ENCODE data around the gene TST. TPM values are rescaled to one million over a fixed set of nuclear protein-coding genes. Genes with fewer than 3 reads are reported as not detected.

The TST gene
- total RNA-seq, 1 experiment from 2014 or later: 44.9 TPM

- H3K36me3 Mint-ChIP-seq (ENCODE audit: insufficient read depth, unreplicated experiment): no peaks in the 10 kb centered on the region
- no peaks in the 10 kb centered on the region for H3K9me3 Mint-ChIP-seq (ENCODE audit: unreplicated experiment)
Measured at GRCh38 chr22:36998620-36999351, 20.5 kb downstream of the TST start.

GRCh38 chr22:36997746-36998145 lies 21.5 kb downstream of the TST start:
- no TSS peak for BruUV-seq (replicated peaks)
- no peak for DNase-seq
- H3K27me3 Mint-ChIP-seq (ENCODE audit: insufficient read depth, unreplicated experiment): peaks cover 5% of the 10 kb centered on the region
- no peaks in the 10 kb centered on the region for H3K36me3 ChIP-seq (ENCODE audit: control insufficient read depth, insufficient read depth, low read length)
- TF ChIP-seq CTCF (IDR thresholded peaks at IDR 0.05; ENCODE audit: insufficient read depth in 1 of 2, low read depth in 1 of 2, low read length in 1 of 2, severe bottlenecking in 1 of 2, unreplicated experiment in 1 of 2): no peak
- H3K4me1 ChIP-seq: peaks cover 3% of the 10 kb centered on the region; the same call in 1 of the 2 replicates
- H3K9me3 Mint-ChIP-seq (ENCODE audit: unreplicated experiment): no peaks in the 10 kb centered on the region
- H3K27me3 ChIP-seq (replicated peaks; ENCODE audit: control insufficient read depth, insufficient read depth, low read length): no peaks in the 10 kb centered on the region
- POLR2A ChIA-PET: interaction anchor here (0.6 kb wide), 1 partner anchor 20 kb away, joined by 8 read pairs; no protein-coding TSS in a partner anchor
- H3K27ac Mint-ChIP-seq (ENCODE audit: unreplicated experiment): no peak overlapping the region
- no peak overlapping the region for H3K4me3 ChIP-seq (ENCODE audit: low read depth, low read length)
- no peak overlapping the region for H3K4me3 Mint-ChIP-seq (ENCODE audit: unreplicated experiment)
- H3K36me3 Mint-ChIP-seq (ENCODE audit: insufficient read depth, unreplicated experiment): no peaks in the 10 kb centered on the region
- CTCF ChIA-PET: no interaction called here
- H3K9me3 ChIP-seq: no peaks in the 10 kb centered on the region
- intact Hi-C loops (cut with micrococcal nuclease; ENCODE audit: unreplicated experiment): no loop called here
- no peaks in the 10 kb centered on the region for H3K4me1 Mint-ChIP-seq (ENCODE audit: low read depth, unreplicated experiment)

More at GRCh38 chr22:36998620-36999351, 20.5 kb downstream of the TST start:
- H3K27me3 Mint-ChIP-seq (ENCODE audit: insufficient read depth, unreplicated experiment): no peaks in the 10 kb centered on the region
- no peak overlapping the region for H3K4me3 Mint-ChIP-seq (ENCODE audit: unreplicated experiment)
- H3K4me1 Mint-ChIP-seq (ENCODE audit: low read depth, unreplicated experiment): no peaks in the 10 kb centered on the region
- DNase-seq: no peak
- ChIA-PET CTCF (interaction anchor here (0.6 kb wide), 1 partner anchor 139 kb away, joined by 6 read pairs; no protein-coding TSS in a partner anchor), POLR2A (interaction anchor here (0.9 kb wide), 1 partner anchor 34 kb away, joined by 5 read pairs; no protein-coding TSS in a partner anchor)
- H3K27me3 ChIP-seq (replicated peaks; ENCODE audit: control insufficient read depth, insufficient read depth, low read length): no peaks in the 10 kb centered on the region
- no peaks in the 10 kb centered on the region for H3K9me3 ChIP-seq
- H3K4me3 ChIP-seq (ENCODE audit: low read depth, low read length): no peak overlapping the region
- no peaks in the 10 kb centered on the region for H3K36me3 ChIP-seq (ENCODE audit: control insufficient read depth, insufficient read depth, low read length)
- H3K27ac Mint-ChIP-seq (ENCODE audit: unreplicated experiment): no peak overlapping the region
- peaks cover 3% of the 10 kb centered on the region; the same call in 1 of the 2 replicates for H3K4me1 ChIP-seq
- no peak for TF ChIP-seq CTCF (IDR thresholded peaks at IDR 0.05; ENCODE audit: insufficient read depth in 1 of 2, low read depth in 1 of 2, low read length in 1 of 2, severe bottlenecking in 1 of 2, unreplicated experiment in 1 of 2)
- BruUV-seq (replicated peaks): no TSS peak
- intact Hi-C loops (cut with micrococcal nuclease; ENCODE audit: unreplicated experiment): no loop called here

- no peaks in the 10 kb centered on the region for H3K9me3 Mint-ChIP-seq (ENCODE audit: unreplicated experiment)
- H3K4me1 Mint-ChIP-seq (ENCODE audit: low read depth, unreplicated experiment): no peaks in the 10 kb centered on the region
- no peaks in the 10 kb centered on the region for H3K36me3 Mint-ChIP-seq (ENCODE audit: insufficient read depth, unreplicated experiment)
- BruUV-seq (replicated peaks): no TSS peak
- Histone ChIP-seq H3K4me1 (no peaks in the 10 kb centered on the region), H3K36me3 (ENCODE audit: control insufficient read depth, insufficient read depth, low read length) (no peaks in the 10 kb centered on the region), H3K9me3 (no peaks in the 10 kb centered on the region), H3K4me3 (ENCODE audit: low read depth, low read length) (no peak overlapping the region), H3K27me3 (replicated peaks; ENCODE audit: control insufficient read depth, insufficient read depth, low read length) (no peaks in the 10 kb centered on the region)
- ChIA-PET CTCF (interaction anchor here (0.6 to 1.0 kb wide), 2 partner anchors 10 to 53 kb away, joined by 3 read pairs; no protein-coding TSS in a partner anchor), POLR2A (no interaction called here)
- no peak for DNase-seq
- no peak overlapping the region for H3K27ac Mint-ChIP-seq (ENCODE audit: unreplicated experiment)
- no peak overlapping the region for H3K4me3 Mint-ChIP-seq (ENCODE audit: unreplicated experiment)
- intact Hi-C loops (cut with micrococcal nuclease; ENCODE audit: unreplicated experiment): no loop called here
- no peak for TF ChIP-seq CTCF (IDR thresholded peaks at IDR 0.05; ENCODE audit: insufficient read depth in 1 of 2, low read depth in 1 of 2, low read length in 1 of 2, severe bottlenecking in 1 of 2, unreplicated experiment in 1 of 2)
- H3K27me3 Mint-ChIP-seq (ENCODE audit: insufficient read depth, unreplicated experiment): peaks cover 22% of the 10 kb centered on the region
Measured at GRCh38 chr22:36991206-36991605, 28.0 kb downstream of the TST start.
